CD4-positive, alpha-beta T cell (primary cell): ENCODE data around the gene HIGD1A. TPM values are rescaled to one million over a fixed set of nuclear protein-coding genes. Genes with fewer than 3 reads are reported as not detected.

Experiments used
- ATAC-seq: fragments of 200-7000 bp; cut with Tn5 transposase; one replicate; pipeline ENCODE4 v1.10.0; 2022; ENCODE audit warnings: mild to moderate bottlenecking; ENCODE audit not compliant: poor library complexity
- CTCF ChIA-PET: fragments of 350-600 bp; sonication (Branson Sonifier 250); formaldehyde crosslinking; loops from one replicate; lab custom pipeline; 2021; ENCODE audit warnings: antibody characterized with exemption, inconsistent platforms; lab: Charles Lee
- POLR2A ChIA-PET: fragments of 350-600 bp; sonication (Branson Sonifier 250); formaldehyde crosslinking; loops from one replicate; lab custom pipeline; 2021; ENCODE audit warnings: antibody characterized with exemption, inconsistent platforms; lab: Charles Lee
- DNase-seq, 14 experiments: peaks; one replicate each; pipeline ENCODE4 v3.0.0-alpha.2; 2013 to 2020; ENCODE audit warnings: mixed read lengths in 2 of 14
- H3K27ac ChIP-seq, 2 donors: one replicate each; pipeline versions ENCODE4 v1.5.1 to v1.7.0; 2013; ENCODE audit warnings: low read length in 2 of 2, low read depth in 1 of 2, mild to moderate bottlenecking in 1 of 2
- H3K27me3 ChIP-seq, 2 experiments: 1 replicate in 1 of 2; 2 replicates in 1 of 2; pipeline versions ENCODE4 v1.6.1 to v1.7.0; 2013; ENCODE audit warnings: low read length in 2 of 2, control low read depth in 1 of 2, mild to moderate bottlenecking in 1 of 2, moderate library complexity in 1 of 2; ENCODE audit not compliant: insufficient read depth in 2 of 2, control insufficient read depth in 1 of 2
- H3K36me3 ChIP-seq: one replicate; pipeline ENCODE4 v1.6.1; 2013; ENCODE audit warnings: low read length, control low read depth; ENCODE audit not compliant: insufficient read depth
- H3K4me1 ChIP-seq: one replicate; pipeline ENCODE4 v1.6.1; 2013; ENCODE audit warnings: low read length, control low read depth; ENCODE audit not compliant: insufficient read depth
- H3K4me3 ChIP-seq: one replicate; pipeline ENCODE4 v1.5.1; 2013; ENCODE audit warnings: mild to moderate bottlenecking, low read length, moderate library complexity
- H3K9me3 ChIP-seq, 2 experiments: 1 replicate in 1 of 2; 2 replicates in 1 of 2; pipeline versions ENCODE4 v1.6.1 to v1.7.0; 2013; ENCODE audit warnings: low read length in 2 of 2, mild to moderate bottlenecking in 2 of 2, control low read depth in 1 of 2, moderate library complexity in 1 of 2; ENCODE audit not compliant: control insufficient read depth in 1 of 2, insufficient read depth in 1 of 2
- H3K27ac Mint-ChIP-seq: one replicate; pipeline ENCODE4 v1.8.0; 2020; ENCODE audit warnings: mixed read lengths
- H3K27me3 Mint-ChIP-seq: one replicate; pipeline ENCODE4 v1.8.0; 2021; ENCODE audit warnings: mixed read lengths
- H3K36me3 Mint-ChIP-seq: one replicate; pipeline ENCODE4 v1.8.0; 2021; ENCODE audit warnings: low read depth, mixed read lengths
- H3K4me1 Mint-ChIP-seq: one replicate; pipeline ENCODE4 v1.8.0; 2021; ENCODE audit warnings: low read depth, mixed read lengths
- H3K4me3 Mint-ChIP-seq: one replicate; pipeline ENCODE4 v1.8.0; 2020; ENCODE audit warnings: mild to moderate bottlenecking, mixed read lengths
- H3K9me3 Mint-ChIP-seq: one replicate; pipeline ENCODE4 v1.8.0; 2020; ENCODE audit warnings: mixed read lengths
- CTCF ChIP-seq: fragments of 200-600 bp; IDR thresholded peaks from one replicate; pipeline ENCODE4 v1.8.0; 2022; ENCODE audit warnings: antibody characterized with exemption, mild to moderate bottlenecking
- intact Hi-C, 2 experiments: fragments of 100-400 bp; cut with DNase I in 1 of 2; cut with micrococcal nuclease in 1 of 2; formaldehyde crosslinking; loops; one replicate each; pipeline versions ENCODE4 v1.15.1 to v1.9.0; 2023 to 2025; cut with DNase I, micrococcal nuclease
- total RNA-seq, 174 experiments: library from RNA in 2 of 174; stranded (reverse) in 2 of 174; gene quantifications; one replicate each; pipeline ENCODE4 v1.2.3 and lab custom pipeline; 2021 to 2026

Gene HIGD1A
- total RNA-seq, 2 experiments from 2014 or later = 9.3 to 11.3 TPM

GRCh38 chr3:42771271-42771670 is 33.0 kb downstream of the HIGD1A start:
- no peaks in the 10 kb centered on the region for H3K27me3 ChIP-seq
- Mint-ChIP-seq H3K9me3 (no peaks in the 10 kb centered on the region), H3K4me1 (peaks cover 13% of the 10 kb centered on the region), H3K36me3 (peaks cover 4% of the 10 kb centered on the region), H3K27ac (no peak overlapping the region), H3K27me3 (no peaks in the 10 kb centered on the region), H3K4me3 (peak overlapping the region; percentile 16)
- intact Hi-C loops = no loop called here
- no peaks in the 10 kb centered on the region for H3K36me3 ChIP-seq
- H3K4me3 ChIP-seq = no peak overlapping the region
- CTCF ChIA-PET = no interaction called here
- TF ChIP-seq CTCF = no peak
- POLR2A ChIA-PET = no interaction called here
- ATAC-seq (no peak), DNase-seq (no peak)
- peaks cover 6% of the 10 kb centered on the region for H3K4me1 ChIP-seq
- H3K27ac ChIP-seq = no peak overlapping the region
- H3K9me3 ChIP-seq = no peaks in the 10 kb centered on the region

GRCh38 chr3:42769477-42770131 is 34.7 kb downstream of the HIGD1A start:
- no peaks in the 10 kb centered on the region for H3K9me3 ChIP-seq
- H3K36me3 ChIP-seq = no peaks in the 10 kb centered on the region
- no peak for TF ChIP-seq CTCF
- ATAC-seq (no peak), DNase-seq (no peak)
- no peaks in the 10 kb centered on the region for H3K27me3 ChIP-seq
- H3K4me3 ChIP-seq = no peak overlapping the region
- ChIA-PET CTCF (interaction anchor here (0.7 kb wide), 1 partner anchor 12 kb away, joined by 3 read pairs; no protein-coding TSS in a partner anchor), POLR2A (interaction anchor here (0.7 kb wide), 1 partner anchor 14 kb away, joined by 3 read pairs; no protein-coding TSS in a partner anchor)
- Mint-ChIP-seq H3K27me3 (no peaks in the 10 kb centered on the region), H3K36me3 (peaks cover 4% of the 10 kb centered on the region), H3K4me3 (no peak overlapping the region), H3K9me3 (no peaks in the 10 kb centered on the region), H3K4me1 (peaks cover 13% of the 10 kb centered on the region), H3K27ac (no peak overlapping the region)
- intact Hi-C loops = no loop called here
- peaks cover 6% of the 10 kb centered on the region for H3K4me1 ChIP-seq
- no peak overlapping the region for H3K27ac ChIP-seq

GRCh38 chr3:42764561-42765295 is 39.6 kb downstream of the HIGD1A start:
- DNase-seq (no peak), ATAC-seq (no peak)
- CTCF ChIA-PET = no interaction called here
- H3K4me3 Mint-ChIP-seq = no peak overlapping the region
- intact Hi-C loops = no loop called here
- no peaks in the 10 kb centered on the region for H3K27me3 Mint-ChIP-seq
- Histone ChIP-seq H3K27me3 (no peaks in the 10 kb centered on the region), H3K27ac (no peak overlapping the region), H3K9me3 (no peaks in the 10 kb centered on the region), H3K4me3 (no peak overlapping the region), H3K4me1 (no peaks in the 10 kb centered on the region), H3K36me3 (no peaks in the 10 kb centered on the region)
- no peak for TF ChIP-seq CTCF
- no peaks in the 10 kb centered on the region for H3K9me3 Mint-ChIP-seq
- H3K4me1 Mint-ChIP-seq = no peaks in the 10 kb centered on the region
- H3K36me3 Mint-ChIP-seq = no peaks in the 10 kb centered on the region
- H3K27ac Mint-ChIP-seq = no peak overlapping the region
- POLR2A ChIA-PET = no interaction called here
